ENCODE results near the gene RAD18. TPM values are rescaled to one million over a fixed set of nuclear protein-coding genes. Genes with fewer than 3 reads are reported as not detected.

The RAD18 gene
- total and polyA plus RNA-seq, 8 donors: 1.4 to 87.9 (median 4.6) TPM

DNA sequence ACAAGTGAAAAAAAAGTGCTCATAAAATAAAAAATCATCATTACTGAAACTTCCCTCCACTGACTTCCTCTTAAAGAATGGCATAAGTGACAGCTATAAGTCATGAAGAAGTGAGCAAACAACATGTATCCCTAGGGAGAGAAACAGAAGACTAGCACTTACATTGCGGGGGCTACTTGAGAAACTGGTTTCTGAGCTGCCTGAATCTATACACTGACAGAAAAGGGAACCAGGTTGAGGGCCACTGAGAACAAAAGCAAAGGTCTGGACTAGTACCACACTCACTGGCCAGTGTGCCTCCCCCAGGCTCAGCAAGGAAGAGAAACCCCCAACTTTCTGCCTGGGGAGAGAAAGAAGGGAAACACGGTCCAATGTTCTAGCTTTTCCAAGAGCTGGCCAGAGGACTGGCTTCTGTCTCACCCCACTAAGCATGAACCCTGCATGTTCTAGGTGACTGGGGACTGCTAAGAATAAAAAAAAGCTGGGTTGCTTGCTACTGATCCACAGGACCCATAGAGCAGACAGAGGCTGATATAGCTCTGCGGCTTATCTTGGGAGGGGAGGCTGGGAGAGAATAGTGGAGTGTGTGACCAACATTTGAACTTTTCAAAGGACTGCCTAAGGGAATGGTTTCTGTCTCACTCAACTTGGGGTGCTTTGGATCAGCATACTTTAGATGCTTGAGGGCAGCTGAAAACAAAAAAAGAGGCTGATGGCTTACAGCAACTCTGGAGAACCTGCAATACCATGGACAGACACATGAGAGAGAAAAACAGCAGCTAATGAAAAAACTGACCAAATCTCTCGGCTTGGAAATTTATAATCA, 8.1 kb downstream of the RAD18 start:
- intact Hi-C loops (cut with DNase I; ENCODE audit: low total_unique reads): no loop called here
- WGBS, 5 donors: 84 to 90% (median 86%) methylated on average over 4 of the region's 4 CpGs
- Histone ChIP-seq H3K27me3 (no peaks in the 10 kb centered on the region), H3K27ac (no peak overlapping the region), H3K9me3 (no peaks in the 10 kb centered on the region), H3K36me3 (peaks cover 0 to 29% (median 16%) of the 10 kb centered on the region in 4 donors), H3K4me1 (no peaks in the 10 kb centered on the region), H3K4me3 (no peak overlapping the region)
- TF ChIP-seq POLR2A (IDR thresholded peaks at IDR 0.05) (no peak), POLR2AphosphoS5 (IDR thresholded peaks at IDR 0.05) (no peak), EP300 (IDR thresholded peaks at IDR 0.05) (no peak)
- TF ChIP-seq, protein P1, sequence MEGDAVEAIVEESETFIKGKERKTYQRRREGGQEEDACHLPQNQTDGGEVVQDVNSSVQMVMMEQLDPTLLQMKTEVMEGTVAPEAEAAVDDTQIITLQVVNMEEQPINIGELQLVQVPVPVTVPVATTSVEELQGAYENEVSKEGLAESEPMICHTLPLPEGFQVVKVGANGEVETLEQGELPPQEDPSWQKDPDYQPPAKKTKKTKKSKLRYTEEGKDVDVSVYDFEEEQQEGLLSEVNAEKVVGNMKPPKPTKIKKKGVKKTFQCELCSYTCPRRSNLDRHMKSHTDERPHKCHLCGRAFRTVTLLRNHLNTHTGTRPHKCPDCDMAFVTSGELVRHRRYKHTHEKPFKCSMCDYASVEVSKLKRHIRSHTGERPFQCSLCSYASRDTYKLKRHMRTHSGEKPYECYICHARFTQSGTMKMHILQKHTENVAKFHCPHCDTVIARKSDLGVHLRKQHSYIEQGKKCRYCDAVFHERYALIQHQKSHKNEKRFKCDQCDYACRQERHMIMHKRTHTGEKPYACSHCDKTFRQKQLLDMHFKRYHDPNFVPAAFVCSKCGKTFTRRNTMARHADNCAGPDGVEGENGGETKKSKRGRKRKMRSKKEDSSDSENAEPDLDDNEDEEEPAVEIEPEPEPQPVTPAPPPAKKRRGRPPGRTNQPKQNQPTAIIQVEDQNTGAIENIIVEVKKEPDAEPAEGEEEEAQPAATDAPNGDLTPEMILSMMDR (IDR thresholded peaks at IDR 0.05): no peak
- no peak for DNase-seq

DNA sequence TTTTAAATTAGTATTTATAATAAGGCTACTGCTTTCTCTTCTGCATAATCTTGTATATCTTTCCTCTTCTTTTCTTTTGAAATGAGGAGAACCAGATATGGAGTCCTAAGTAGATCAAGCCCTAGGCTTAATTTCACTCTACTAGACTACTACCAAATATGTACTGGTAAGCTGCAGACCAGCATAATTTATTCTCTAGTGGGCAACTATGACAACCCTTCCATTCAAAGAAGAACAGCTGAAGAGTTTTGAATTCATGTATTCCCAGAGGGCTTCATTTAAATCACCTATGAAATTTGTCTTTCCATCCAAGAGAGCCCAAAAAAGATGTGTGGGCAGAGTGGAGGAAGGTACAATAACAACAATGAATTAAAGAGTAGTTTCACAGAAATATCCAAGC, 10.0 kb downstream of the RAD18 start:
- TF ChIP-seq, protein P1 (IDR thresholded peaks at IDR 0.05): no peak
- TF ChIP-seq POLR2AphosphoS5 (IDR thresholded peaks at IDR 0.05) (no peak), POLR2A (IDR thresholded peaks at IDR 0.05) (no peak), EP300 (IDR thresholded peaks at IDR 0.05) (no peak)
- intact Hi-C loops (cut with DNase I; ENCODE audit: low total_unique reads): no loop called here
- H3K27ac ChIP-seq: no peak overlapping the region
- H3K4me3 ChIP-seq: no peak overlapping the region
- no peak for DNase-seq
- H3K9me3 ChIP-seq: no peaks in the 10 kb centered on the region
- peaks cover 0 to 22% (median 13%) of the 10 kb centered on the region in 4 donors for H3K36me3 ChIP-seq
- H3K4me1 ChIP-seq: no peaks in the 10 kb centered on the region
- H3K27me3 ChIP-seq: no peaks in the 10 kb centered on the region

DNA sequence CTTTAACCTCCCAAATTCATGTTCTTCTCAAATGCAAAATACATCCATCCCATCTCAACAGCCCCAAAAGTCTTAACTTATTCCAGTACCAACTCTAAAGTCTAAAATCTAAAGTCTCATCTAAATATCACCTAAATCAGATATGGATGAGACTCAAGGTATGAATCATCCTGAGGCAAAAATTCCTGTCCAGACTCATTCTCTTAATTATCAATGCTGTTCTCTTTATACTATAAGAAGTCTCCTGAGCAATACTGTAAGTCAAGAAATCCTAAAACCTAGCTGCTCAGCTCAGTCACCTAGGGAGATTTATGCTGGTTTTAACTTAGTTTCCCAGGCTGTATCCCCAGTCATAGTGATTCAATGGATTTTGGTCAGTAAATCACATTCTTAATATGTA, 11.1 kb downstream of the RAD18 start:
- H3K4me3 ChIP-seq: no peak overlapping the region
- TF ChIP-seq POLR2A (IDR thresholded peaks at IDR 0.05): no peak
- intact Hi-C loops (cut with DNase I; ENCODE audit: low total_unique reads): no loop called here

DNA sequence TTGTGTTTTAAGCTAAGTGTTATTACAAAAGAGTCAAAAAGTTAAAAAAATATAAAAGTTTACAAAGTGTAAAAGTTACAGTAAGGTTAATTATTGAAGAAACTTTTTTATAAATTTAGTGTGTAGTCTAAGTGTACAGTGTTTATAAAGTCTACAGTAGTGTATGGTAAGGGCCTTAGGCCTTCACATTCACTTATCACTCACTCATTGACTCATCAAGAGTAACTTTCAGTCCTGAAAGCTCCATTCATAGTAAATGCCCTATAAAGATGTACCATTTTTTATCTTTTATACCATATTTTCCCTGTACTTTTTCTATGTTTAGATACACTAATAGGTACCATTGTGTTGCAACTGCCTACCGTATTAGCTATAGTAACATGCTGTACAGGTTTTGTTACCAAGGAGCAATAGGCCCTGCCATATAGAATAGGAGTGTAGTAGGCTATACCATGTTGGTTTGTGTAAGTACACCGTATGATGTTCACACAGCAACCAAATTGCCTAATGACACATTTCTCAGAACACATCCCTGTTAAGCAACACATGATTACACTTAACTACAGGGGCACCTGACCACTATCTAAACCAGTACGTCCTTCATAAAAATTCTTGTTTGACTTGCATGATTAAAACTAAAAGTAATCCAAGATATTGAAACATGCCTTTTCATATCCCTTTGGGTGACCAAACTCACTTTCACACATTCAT, 17.2 kb downstream of the RAD18 start:
- Histone ChIP-seq H3K27ac (no peak overlapping the region), H3K36me3 (peaks cover 4 to 45% (median 42%) of the 10 kb centered on the region in 4 donors), H3K4me1 (no peaks in the 10 kb centered on the region), H3K4me3 (no peak overlapping the region), H3K27me3 (no peaks in the 10 kb centered on the region), H3K9me3 (peaks cover 0 to 13% (median 2%) of the 10 kb centered on the region in 4 donors)
- 63 to 98% (median 78%) methylated on average over 3 of the region's 3 CpGs for WGBS, 5 donors
- no peak for TF ChIP-seq EP300 (IDR thresholded peaks at IDR 0.05)
- no peak for TF ChIP-seq POLR2A (IDR thresholded peaks at IDR 0.05)
- TF ChIP-seq, protein P1 (IDR thresholded peaks at IDR 0.05): no peak
- no peak for TF ChIP-seq POLR2AphosphoS5 (IDR thresholded peaks at IDR 0.05)
- no peak for DNase-seq
- intact Hi-C loops (cut with DNase I; ENCODE audit: low total_unique reads): no loop called here

More for the DNA sequence above, 11.1 kb downstream of the RAD18 start:
- Histone ChIP-seq H3K9me3 (no peaks in the 10 kb centered on the region), H3K27ac (no peak overlapping the region), H3K4me1 (no peaks in the 10 kb centered on the region), H3K27me3 (no peaks in the 10 kb centered on the region), H3K36me3 (peaks cover 0 to 12% (median 3%) of the 10 kb centered on the region in 4 donors)
- no peak for DNase-seq
